Glomerular endothelial cell (primary cell): ENCODE data around the gene ARL8A. TPM values are rescaled to one million over a fixed set of nuclear protein-coding genes. Genes with fewer than 3 reads are reported as not detected.

Experiments
- DNase-seq: peaks from one replicate; pipeline ENCODE4 v3.0.0-alpha.2; 2011; ENCODE audit warnings: low read depth, low spot score; ENCODE audit errors: extremely low read depth
- total RNA-seq: library from RNA; depleted of rRNA; stranded (reverse); fragments of >200 nt; gene quantifications from 2 replicates; pipeline ENCODE4 v1.2.3, GENCODE V29; 2015

Gene ARL8A
- total RNA-seq, 1 donor from 2014 or later, result 68.8 TPM

- DNase-seq, result no peak
These were observed 57.8 kb downstream of the ARL8A start for GRCh38 chr1:202086579-202087350.

DNA sequence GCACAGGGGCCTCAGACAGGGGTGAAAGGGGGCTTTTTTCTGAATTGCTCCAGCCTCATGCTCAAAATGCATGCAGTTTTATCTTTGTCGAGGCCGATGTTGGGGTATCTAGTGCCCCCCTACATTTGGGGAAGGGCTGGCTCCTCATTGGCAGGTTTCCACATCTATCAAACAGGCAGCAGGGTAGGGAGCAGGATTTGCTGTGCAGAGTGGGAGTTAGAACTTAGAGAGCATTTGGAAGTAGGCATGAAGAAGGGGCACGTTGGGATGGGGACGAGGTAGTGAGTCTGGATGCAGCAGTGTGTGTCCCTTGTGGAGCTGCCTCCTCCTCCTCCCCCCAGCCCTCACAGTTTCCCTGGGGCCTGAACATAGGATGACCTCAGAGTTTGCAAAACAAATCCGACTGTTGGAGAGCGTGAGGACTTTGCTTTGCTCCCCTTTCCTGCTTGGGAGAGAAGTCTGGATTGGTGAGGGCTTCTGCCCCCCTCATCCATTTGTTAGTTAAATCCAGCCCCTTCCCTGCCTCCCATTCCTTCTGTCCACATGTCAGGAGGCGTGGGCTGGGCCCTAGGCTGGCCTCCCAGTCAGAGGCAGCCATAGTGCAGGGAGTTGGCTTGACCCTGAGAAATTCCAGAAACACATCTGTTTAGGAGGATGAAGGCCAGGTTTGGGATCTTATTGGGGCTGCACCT is 58.7 kb downstream of the ARL8A start:
- no peak for DNase-seq

GRCh38 chr1:202084791-202085681 is 59.5 kb downstream of the ARL8A start:
- DNase-seq, result no peak

Other genes starting within 250 kb of the ARL8A start
- 0.93 TPM in 1 of 2 replicates, not detected in the other for gene LMOD1, start 198.2 kb downstream of the ARL8A start, total RNA-seq
- gene TIMM17A, start 189.2 kb downstream of the ARL8A start, total RNA-seq, result 47.8 and 48.4 TPM in 2 replicates
- gene RNPEP, start 162.1 kb downstream of the ARL8A start, total RNA-seq, result 76.3 and 77.6 TPM in 2 replicates
- 0.58 and 1.4 TPM in 2 replicates for gene ELF3, start 134.2 kb downstream of the ARL8A start, total RNA-seq
- 0.06 TPM in 1 of 2 replicates, not detected in the other for gene GPR37L1, start 21.8 kb downstream of the ARL8A start, total RNA-seq
- 1.2 TPM in 1 of 2 replicates, not detected in the other for gene PTPN7, start 15.9 kb upstream of the ARL8A start, total RNA-seq
- gene LGR6, start 49.1 kb upstream of the ARL8A start, total RNA-seq, result not detected in 2 replicates
- 24.3 and 28.6 TPM in 2 replicates for gene UBE2T, start 197.2 kb upstream of the ARL8A start, total RNA-seq
- gene PPP1R12B, start 204.0 kb upstream of the ARL8A start, total RNA-seq, result 3.8 and 8.1 TPM in 2 replicates